SK-N-SH treated with all-trans-retinoic acid at 6 μM for 48 hours (cell line): ENCODE data around the gene TRPM6.
"Not testable (repeated sequence)": the region's sequence is repeated elsewhere in the genome, so short reads cannot be mapped to it uniquely, and the experiment has no call there.

ENCODE experiments used
- ATAC-seq: fragments of 200-7000 bp; cut with Tn5 transposase; 3 replicates; pipeline ENCODE4 v1.9.1; 2020; ENCODE audit warnings: mild to moderate bottlenecking, moderate library complexity
- ARNTL ChIP-seq: fragments of 450-650 bp; formaldehyde crosslinking; IDR thresholded peaks from 2 replicates; pipeline ENCODE4 v1.5.0; 2020; ENCODE audit warnings: low read depth, mild to moderate bottlenecking, moderate library complexity, borderline replicate concordance
- CREB5 ChIP-seq: fragments of 250-450 bp; sonication (Bioruptor Pico); IDR thresholded peaks from 2 replicates; pipeline ENCODE4 v1.5.1; 2020; ENCODE audit warnings: low read depth, mild to moderate bottlenecking, moderate library complexity
- CSDC2 ChIP-seq: fragments of 250-450 bp; sonication (Bioruptor Pico); IDR thresholded peaks from 2 replicates; pipeline ENCODE4 v1.5.0; 2020; ENCODE audit warnings: mild to moderate bottlenecking, moderate library complexity
- CSRNP3 ChIP-seq: fragments of 250-450 bp; sonication (Bioruptor Pico); IDR thresholded peaks from 2 replicates; pipeline ENCODE4 v1.5.1; 2021; ENCODE audit warnings: mild to moderate bottlenecking, moderate library complexity
- ESRRG ChIP-seq: fragments of 250-450 bp; sonication (Bioruptor Pico); IDR thresholded peaks from 2 replicates; pipeline ENCODE4 v1.6.1; 2021; ENCODE audit warnings: mild to moderate bottlenecking
- GLIS3 ChIP-seq: fragments of 250-450 bp; sonication (Bioruptor Pico); IDR thresholded peaks from 2 replicates; pipeline ENCODE4 v1.5.0; 2020; ENCODE audit warnings: mild to moderate bottlenecking, moderate library complexity
- ISL1 ChIP-seq: fragments of 250-450 bp; sonication (Bioruptor Pico); IDR thresholded peaks from 2 replicates; pipeline ENCODE4 v2.1.2; 2022; ENCODE audit warnings: mild to moderate bottlenecking, moderate library complexity
- PATZ1 ChIP-seq: fragments of 250-450 bp; sonication (Bioruptor Pico); IDR thresholded peaks from 2 replicates; pipeline ENCODE4 v1.8.0; 2020; ENCODE audit warnings: mild to moderate bottlenecking, moderate library complexity, borderline replicate concordance
- POU6F1 ChIP-seq: fragments of 250-450 bp; sonication (Bioruptor Pico); IDR thresholded peaks from 2 replicates; pipeline ENCODE4 v1.8.0; 2021; ENCODE audit warnings: low read depth, mild to moderate bottlenecking, moderate library complexity, borderline replicate concordance
- PPARA ChIP-seq: fragments of 250-450 bp; sonication (Bioruptor Pico); IDR thresholded peaks from 2 replicates; pipeline ENCODE4 v1.5.0; 2020; ENCODE audit warnings: mild to moderate bottlenecking, borderline replicate concordance
- RARB ChIP-seq: fragments of 250-450 bp; sonication (Bioruptor Pico); IDR thresholded peaks from 2 replicates; pipeline ENCODE4 v1.8.0; 2021; ENCODE audit warnings: mild to moderate bottlenecking, moderate library complexity
- SNAI2 ChIP-seq: fragments of 250-450 bp; sonication (Bioruptor Pico); IDR thresholded peaks from 2 replicates; pipeline ENCODE4 v1.5.0; 2020; ENCODE audit warnings: mild to moderate bottlenecking, moderate library complexity
- TCF4 ChIP-seq: fragments of 250-450 bp; sonication (Bioruptor Pico); IDR thresholded peaks from 2 replicates; pipeline ENCODE4 v1.8.0; 2021; ENCODE audit warnings: mild to moderate bottlenecking, moderate library complexity, borderline replicate concordance
- TOX ChIP-seq: fragments of 250-450 bp; sonication (Bioruptor Pico); IDR thresholded peaks from 2 replicates; pipeline ENCODE4 v1.8.0; 2021; ENCODE audit warnings: mild to moderate bottlenecking, moderate library complexity, borderline replicate concordance
- TSHZ2 ChIP-seq: fragments of 250-450 bp; sonication (Bioruptor Pico); IDR thresholded peaks from 2 replicates; pipeline ENCODE4 v1.5.0; 2020; ENCODE audit warnings: mild to moderate bottlenecking, moderate library complexity
- ZC3H10 ChIP-seq: fragments of 250-450 bp; sonication (Bioruptor Pico); IDR thresholded peaks from 2 replicates; pipeline ENCODE4 v1.5.1; 2021; ENCODE audit warnings: mild to moderate bottlenecking, moderate library complexity
- ZFP3 ChIP-seq: fragments of 250-450 bp; sonication (Bioruptor Pico); IDR thresholded peaks from 2 replicates; pipeline ENCODE4 v1.5.0; 2020; ENCODE audit warnings: mild to moderate bottlenecking, moderate library complexity
- ZNF565 ChIP-seq: fragments of 450-650 bp; formaldehyde crosslinking; conservative IDR thresholded peaks from 2 replicates; pipeline ENCODE4 v1.5.0; 2020; ENCODE audit warnings: low read depth, mild to moderate bottlenecking, moderate library complexity
- ZNF70 ChIP-seq: fragments of 450-650 bp; formaldehyde crosslinking; IDR thresholded peaks from 2 replicates; pipeline ENCODE4 v1.5.0; 2020; ENCODE audit warnings: mild to moderate bottlenecking, moderate library complexity
- ZNF8 ChIP-seq: fragments of 450-650 bp; formaldehyde crosslinking; IDR thresholded peaks from 2 replicates; pipeline ENCODE4 v1.5.0; 2020; ENCODE audit warnings: mild to moderate bottlenecking, moderate library complexity

TRPM6 gene

GRCh38 chr9:74855072-74855471, 32.6 kb downstream of the TRPM6 start:
- TF ChIP-seq SNAI2 (no peak), CREB5 (CRISPR knock-in tag) (no peak), PPARA (no peak), ISL1 (no peak), TOX (no peak), CSDC2 (CRISPR knock-in tag) (no peak), ZFP3 (no peak)
- ATAC-seq: no peak

- not testable (repeated sequence) for ATAC-seq
Measured at GRCh38 chr9:74853024-74853423, 34.7 kb downstream of the TRPM6 start.

- no peak for TF ChIP-seq ZFP3
- TF ChIP-seq SNAI2: no peak
- TF ChIP-seq TSHZ2: no peak
- TF ChIP-seq PPARA: no peak
- no peak for TF ChIP-seq TCF4 (CRISPR knock-in tag)
- no peak for TF ChIP-seq CSRNP3 (CRISPR knock-in tag)
- TF ChIP-seq ESRRG (CRISPR knock-in tag): no peak
- TF ChIP-seq GLIS3 (CRISPR knock-in tag): no peak
- no peak for TF ChIP-seq ZNF70 (CRISPR knock-in tag)
- no peak for ATAC-seq
Measured at GRCh38 chr9:74848153-74848525, 39.6 kb downstream of the TRPM6 start.

- no peak for ATAC-seq
- no peak for TF ChIP-seq RARB
- TF ChIP-seq ISL1: no peak
- TF ChIP-seq TOX: no peak
- TF ChIP-seq ARNTL (CRISPR knock-in tag): no peak
- TF ChIP-seq ZNF8 (CRISPR knock-in tag): no peak
- no peak for TF ChIP-seq ZC3H10 (CRISPR knock-in tag)
- no peak for TF ChIP-seq PATZ1 (CRISPR knock-in tag)
- no peak for TF ChIP-seq ZNF565 (CRISPR knock-in tag)
- no peak for TF ChIP-seq TSHZ2
- TF ChIP-seq SNAI2: no peak
- no peak for TF ChIP-seq POU6F1 (CRISPR knock-in tag)
- TF ChIP-seq GLIS3 (CRISPR knock-in tag): no peak
Measured at GRCh38 chr9:74847478-74848152, 40.1 kb downstream of the TRPM6 start.
